ENCODE measurements around the gene MALT1.
A peak's percentile ranks its signal among the peaks of the same experiment; 100 is the strongest.
"Not testable (repeated sequence)": the region's sequence is repeated elsewhere in the genome, so short reads cannot be mapped to it uniquely, and the experiment has no call there.

The MALT1 gene

GRCh38 chr18:58776541-58776940 lies 105.3 kb downstream of the MALT1 start:
- H3K18ac ChIP-seq (ENCODE audit: low read length); H3K4me3 ChIP-seq (ENCODE audit: low read depth, low read length); H4K12ac ChIP-seq (ENCODE audit: low read depth, low read length); H3K36me3 ChIP-seq (ENCODE audit: control insufficient read depth in 1 of 2, insufficient read depth in 2 of 2, low read length in 2 of 2); H4K8ac ChIP-seq (ENCODE audit: low read depth, low read length); H3K4me2 ChIP-seq (ENCODE audit: low read length); H3K9ac ChIP-seq (ENCODE audit: low read length); H3K14ac ChIP-seq (ENCODE audit: low read length); H4K91ac ChIP-seq (ENCODE audit: low read depth, low read length); H3K27me3 ChIP-seq (ENCODE audit: insufficient read depth, low read length); H2BK120ac ChIP-seq (ENCODE audit: insufficient read depth, low read length, poor library complexity); H3K9me3 ChIP-seq (ENCODE audit: insufficient read depth, low read depth, low read length); DNase-seq; H2BK5ac ChIP-seq (ENCODE audit: low read depth, low read length, poor library complexity); H3K23ac ChIP-seq (ENCODE audit: low read length); H3K27ac ChIP-seq (ENCODE audit: low read depth, low read length); H2AK5ac ChIP-seq (ENCODE audit: low read length); H3K79me2 ChIP-seq (ENCODE audit: control insufficient read depth, insufficient read depth, low read length, poor library complexity); H2BK12ac ChIP-seq (ENCODE audit: low read length); H3K4me1 ChIP-seq (ENCODE audit: control insufficient read depth in 1 of 2, insufficient read depth in 2 of 2, low read length in 2 of 2); H3K79me1 ChIP-seq (ENCODE audit: low read length); H2AFZ ChIP-seq (ENCODE audit: insufficient read depth, low read length, poor library complexity); H3K4ac ChIP-seq (ENCODE audit: low read depth, low read length): not testable (repeated sequence)
- no CpG with 5 or more reads among the region's 4 CpGs for WGBS (ENCODE audit: extremely low coverage, insufficient coverage, insufficient read length)

GRCh38 chr18:58777471-58777870 lies 106.2 kb downstream of the MALT1 start:
- H2BK5ac ChIP-seq (ENCODE audit: low read depth, low read length, poor library complexity): no peak overlapping the region
- no peak overlapping the region for H3K27ac ChIP-seq (ENCODE audit: low read depth, low read length)
- H3K23ac ChIP-seq (ENCODE audit: low read length): no peak overlapping the region
- H3K79me2 ChIP-seq (ENCODE audit: control insufficient read depth, insufficient read depth, low read length, poor library complexity): no peaks in the 10 kb centered on the region
- no peak overlapping the region for H2AK5ac ChIP-seq (ENCODE audit: low read length)
- no peak overlapping the region for H3K9ac ChIP-seq (ENCODE audit: low read length)
- no peak overlapping the region for H3K14ac ChIP-seq (ENCODE audit: low read length)
- peaks cover 1% of the 10 kb centered on the region for H3K9me3 ChIP-seq (ENCODE audit: insufficient read depth, low read depth, low read length)
- no peak overlapping the region for H3K4me3 ChIP-seq (ENCODE audit: low read depth, low read length)
- no peak overlapping the region for H3K4ac ChIP-seq (ENCODE audit: low read depth, low read length)
- H4K12ac ChIP-seq (ENCODE audit: low read depth, low read length): no peak overlapping the region
- H4K91ac ChIP-seq (ENCODE audit: low read depth, low read length): no peak overlapping the region
- H3K4me2 ChIP-seq (ENCODE audit: low read length): no peak overlapping the region
- no peak overlapping the region for H2BK120ac ChIP-seq (ENCODE audit: insufficient read depth, low read length, poor library complexity)
- H3K18ac ChIP-seq (ENCODE audit: low read length): no peak overlapping the region
- no peak overlapping the region for H2AFZ ChIP-seq (ENCODE audit: insufficient read depth, low read length, poor library complexity)
- DNase-seq: no peak
- H3K79me1 ChIP-seq (ENCODE audit: low read length): peaks cover 3% of the 10 kb centered on the region
- H3K27me3 ChIP-seq (ENCODE audit: insufficient read depth, low read length): no peaks in the 10 kb centered on the region
- no peaks in the 10 kb centered on the region for H3K36me3 ChIP-seq (ENCODE audit: control insufficient read depth in 1 of 2, insufficient read depth in 2 of 2, low read length in 2 of 2)
- WGBS (ENCODE audit: extremely low coverage, insufficient coverage, insufficient read length): no CpG with 5 or more reads among the region's 4 CpGs
- H3K4me1 ChIP-seq (ENCODE audit: control insufficient read depth in 1 of 2, insufficient read depth in 2 of 2, low read length in 2 of 2): no peaks in the 10 kb centered on the region
- H2BK12ac ChIP-seq (ENCODE audit: low read length): no peak overlapping the region
- no peak overlapping the region for H4K8ac ChIP-seq (ENCODE audit: low read depth, low read length)

- no peak overlapping the region for H3K4me3 ChIP-seq (ENCODE audit: low read depth, low read length)
- no peak overlapping the region for H3K14ac ChIP-seq (ENCODE audit: low read length)
- H3K4ac ChIP-seq (ENCODE audit: low read depth, low read length): no peak overlapping the region
- H2BK12ac ChIP-seq (ENCODE audit: low read length): no peak overlapping the region
- no peaks in the 10 kb centered on the region for H3K36me3 ChIP-seq (ENCODE audit: control insufficient read depth in 1 of 2, insufficient read depth in 2 of 2, low read length in 2 of 2)
- H3K79me2 ChIP-seq (ENCODE audit: control insufficient read depth, insufficient read depth, low read length, poor library complexity): peaks cover 4% of the 10 kb centered on the region
- H3K4me2 ChIP-seq (ENCODE audit: low read length): no peak overlapping the region
- H3K79me1 ChIP-seq (ENCODE audit: low read length): peaks cover 13% of the 10 kb centered on the region
- H2AFZ ChIP-seq (ENCODE audit: insufficient read depth, low read length, poor library complexity): no peak overlapping the region
- H3K18ac ChIP-seq (ENCODE audit: low read length): no peak overlapping the region
- H3K9me3 ChIP-seq (ENCODE audit: insufficient read depth, low read depth, low read length): peaks cover 1% of the 10 kb centered on the region
- H4K12ac ChIP-seq (ENCODE audit: low read depth, low read length): no peak overlapping the region
- no peak overlapping the region for H2BK5ac ChIP-seq (ENCODE audit: low read depth, low read length, poor library complexity)
- peaks cover 4% of the 10 kb centered on the region in 2 experiments for H3K4me1 ChIP-seq (ENCODE audit: control insufficient read depth in 1 of 2, insufficient read depth in 2 of 2, low read length in 2 of 2)
- no peak overlapping the region for H3K9ac ChIP-seq (ENCODE audit: low read length)
- no peak overlapping the region for H4K91ac ChIP-seq (ENCODE audit: low read depth, low read length)
- DNase-seq: no peak
- H4K8ac ChIP-seq (ENCODE audit: low read depth, low read length): no peak overlapping the region
- WGBS (ENCODE audit: extremely low coverage, insufficient coverage, insufficient read length): no CpG with 5 or more reads among the region's 6 CpGs
- no peaks in the 10 kb centered on the region for H3K27me3 ChIP-seq (ENCODE audit: insufficient read depth, low read length)
- no peak overlapping the region for H3K27ac ChIP-seq (ENCODE audit: low read depth, low read length)
- H3K23ac ChIP-seq (ENCODE audit: low read length): no peak overlapping the region
- peak overlapping the region; percentile 4 for H2BK120ac ChIP-seq (ENCODE audit: insufficient read depth, low read length, poor library complexity)
- no peak overlapping the region for H2AK5ac ChIP-seq (ENCODE audit: low read length)
Measured at GRCh38 chr18:58779529-58779928, 108.3 kb downstream of the MALT1 start.

GRCh38 chr18:58780045-58780444 lies 108.8 kb downstream of the MALT1 start:
- Histone ChIP-seq H3K79me1 (ENCODE audit: low read length) (peaks cover 18% of the 10 kb centered on the region), H3K27ac (ENCODE audit: low read depth, low read length) (no peak overlapping the region), H3K9me3 (ENCODE audit: insufficient read depth, low read depth, low read length) (peaks cover 1% of the 10 kb centered on the region), H4K8ac (ENCODE audit: low read depth, low read length) (no peak overlapping the region), H4K12ac (ENCODE audit: low read depth, low read length) (no peak overlapping the region), H4K91ac (ENCODE audit: low read depth, low read length) (no peak overlapping the region), H3K4me2 (ENCODE audit: low read length) (no peak overlapping the region), H2AFZ (ENCODE audit: insufficient read depth, low read length, poor library complexity) (no peak overlapping the region), H2BK120ac (ENCODE audit: insufficient read depth, low read length, poor library complexity) (no peak overlapping the region), H3K27me3 (ENCODE audit: insufficient read depth, low read length) (no peaks in the 10 kb centered on the region), H3K18ac (ENCODE audit: low read length) (no peak overlapping the region), H3K4me3 (ENCODE audit: low read depth, low read length) (no peak overlapping the region), H2BK12ac (ENCODE audit: low read length) (peak overlapping the region; percentile 35), H3K4me1 (ENCODE audit: control insufficient read depth in 1 of 2, insufficient read depth in 2 of 2, low read length in 2 of 2) (peaks cover 9% of the 10 kb centered on the region in 2 experiments), H3K79me2 (ENCODE audit: control insufficient read depth, insufficient read depth, low read length, poor library complexity) (peaks cover 8% of the 10 kb centered on the region), H3K4ac (ENCODE audit: low read depth, low read length) (no peak overlapping the region), H3K14ac (ENCODE audit: low read length) (no peak overlapping the region), H3K23ac (ENCODE audit: low read length) (no peak overlapping the region), H3K9ac (ENCODE audit: low read length) (no peak overlapping the region), H3K36me3 (ENCODE audit: control insufficient read depth in 1 of 2, insufficient read depth in 2 of 2, low read length in 2 of 2) (no peaks in the 10 kb centered on the region), H2AK5ac (ENCODE audit: low read length) (no peak overlapping the region), H2BK5ac (ENCODE audit: low read depth, low read length, poor library complexity) (no peak overlapping the region)
- DNase-seq: peak in 1 of 2 donors; percentile 21
- WGBS (ENCODE audit: extremely low coverage, insufficient coverage, insufficient read length): no CpG with 5 or more reads among the region's 10 CpGs
